Neural crest cell (in vitro differentiated cells): ENCODE measurements around the gene FFAR3. TPM values are rescaled to one million over a fixed set of nuclear protein-coding genes. Genes with fewer than 3 reads are reported as not detected.

Experiments
- DNase-seq: peaks from one replicate; pipeline ENCODE4 v3.0.0; 2021; ENCODE audit warnings: low read depth, mixed read lengths, low spot score
- H3K27ac Mint-ChIP-seq: one replicate; pipeline ENCODE4 v1.8.0; 2021; ENCODE audit warnings: mild to moderate bottlenecking, mixed read lengths; ENCODE audit not compliant: unreplicated experiment
- H3K27me3 Mint-ChIP-seq: 2 replicates; pipeline ENCODE4 v1.8.0; 2021; ENCODE audit warnings: low read depth, mild to moderate bottlenecking, mixed read lengths
- H3K36me3 Mint-ChIP-seq: 2 replicates; pipeline ENCODE4 v1.8.0; 2021; ENCODE audit warnings: low read depth, mild to moderate bottlenecking, mixed read lengths
- H3K4me1 Mint-ChIP-seq: 2 replicates; pipeline ENCODE4 v1.8.0; 2021; ENCODE audit warnings: mixed read lengths
- H3K4me3 Mint-ChIP-seq: one replicate; pipeline ENCODE4 v1.8.0; 2021; ENCODE audit warnings: mild to moderate bottlenecking, mixed read lengths
- H3K9me3 Mint-ChIP-seq: 2 replicates; pipeline ENCODE4 v1.8.0; 2021; ENCODE audit warnings: mixed read lengths
- CTCF ChIP-seq: fragments of 200-600 bp; sonication (generic); conservative IDR thresholded peaks from 2 replicates; pipeline ENCODE4 v1.5.0; 2021; ENCODE audit warnings: antibody characterized with exemption, mild to moderate bottlenecking
- total RNA-seq: library from RNA; stranded (reverse); gene quantifications from 2 replicates; pipeline ENCODE4 v1.2.1, GENCODE V29; 2021

Gene FFAR3
- total RNA-seq, 1 donor from 2014 or later: not detected

- H3K27ac Mint-ChIP-seq: no peak overlapping the region
- peaks cover 6% of the 10 kb centered on the region for H3K27me3 Mint-ChIP-seq
- H3K4me3 Mint-ChIP-seq: no peak overlapping the region
- TF ChIP-seq CTCF: no peak
- H3K4me1 Mint-ChIP-seq: peaks cover 13% of the 10 kb centered on the region
- H3K36me3 Mint-ChIP-seq: no peaks in the 10 kb centered on the region
- no peaks in the 10 kb centered on the region for H3K9me3 Mint-ChIP-seq
- DNase-seq: peak; percentile 27
Measured at GRCh38 chr19:35395382-35396199, 37.3 kb downstream of the FFAR3 start.

GRCh38 chr19:35396240-35396885 lies 38.1 kb downstream of the FFAR3 start:
- Mint-ChIP-seq H3K27ac (no peak overlapping the region), H3K27me3 (peaks cover 2% of the 10 kb centered on the region), H3K9me3 (no peaks in the 10 kb centered on the region), H3K4me3 (no peak overlapping the region), H3K36me3 (no peaks in the 10 kb centered on the region), H3K4me1 (peaks cover 13% of the 10 kb centered on the region)
- DNase-seq: no peak
- TF ChIP-seq CTCF: no peak

GRCh38 chr19:35397064-35397463 lies 38.8 kb downstream of the FFAR3 start:
- peaks cover 13% of the 10 kb centered on the region for H3K4me1 Mint-ChIP-seq
- H3K9me3 Mint-ChIP-seq: no peaks in the 10 kb centered on the region
- no peak overlapping the region for H3K27ac Mint-ChIP-seq
- peaks cover 2% of the 10 kb centered on the region for H3K27me3 Mint-ChIP-seq
- H3K36me3 Mint-ChIP-seq: no peaks in the 10 kb centered on the region
- DNase-seq: no peak
- no peak for TF ChIP-seq CTCF
- no peak overlapping the region for H3K4me3 Mint-ChIP-seq

GRCh38 chr19:35398570-35398969 lies 40.3 kb downstream of the FFAR3 start:
- Mint-ChIP-seq H3K27ac (no peak overlapping the region), H3K36me3 (no peaks in the 10 kb centered on the region), H3K27me3 (peaks cover 2% of the 10 kb centered on the region), H3K4me3 (no peak overlapping the region), H3K9me3 (no peaks in the 10 kb centered on the region), H3K4me1 (peaks cover 13% of the 10 kb centered on the region)
- TF ChIP-seq CTCF: no peak
- no peak for DNase-seq

- peaks cover 2% of the 10 kb centered on the region for H3K27me3 Mint-ChIP-seq
- H3K36me3 Mint-ChIP-seq: no peaks in the 10 kb centered on the region
- DNase-seq: no peak
- no peak overlapping the region for H3K4me3 Mint-ChIP-seq
- peaks cover 13% of the 10 kb centered on the region for H3K4me1 Mint-ChIP-seq
- TF ChIP-seq CTCF: no peak
- H3K27ac Mint-ChIP-seq: no peak overlapping the region
- H3K9me3 Mint-ChIP-seq: no peaks in the 10 kb centered on the region
Measured at GRCh38 chr19:35399231-35399630, 41.0 kb downstream of the FFAR3 start.
